Keratinocyte (primary cell): Measurements from ENCODE around the gene DOCK1.

Experiments
- EZH2 ChIP-seq: IDR thresholded peaks from one replicate; pipeline ENCODE4 v1.6.1; 2012; ENCODE audit warnings: inconsistent platforms, mild to moderate bottlenecking, low read length, moderate library complexity
- TF ChIP-seq, protein P1 (sequence below), 3 experiments: IDR thresholded peaks in 1 of 3; conservative IDR thresholded peaks in 1 of 3; optimal IDR thresholded peaks in 1 of 3; 2 replicates in 2 of 3; 3 replicates in 1 of 3; pipeline versions ENCODE3 to v1.5.1; 2011; ENCODE audit warnings: low read length in 3 of 3, mild to moderate bottlenecking in 3 of 3, moderate library complexity in 2 of 3, control low read depth in 1 of 3, inconsistent platforms in 1 of 3; ENCODE audit not compliant: insufficient read depth in 2 of 3; ENCODE audit errors: extremely low read depth in 1 of 3

- TF ChIP-seq, protein P1, sequence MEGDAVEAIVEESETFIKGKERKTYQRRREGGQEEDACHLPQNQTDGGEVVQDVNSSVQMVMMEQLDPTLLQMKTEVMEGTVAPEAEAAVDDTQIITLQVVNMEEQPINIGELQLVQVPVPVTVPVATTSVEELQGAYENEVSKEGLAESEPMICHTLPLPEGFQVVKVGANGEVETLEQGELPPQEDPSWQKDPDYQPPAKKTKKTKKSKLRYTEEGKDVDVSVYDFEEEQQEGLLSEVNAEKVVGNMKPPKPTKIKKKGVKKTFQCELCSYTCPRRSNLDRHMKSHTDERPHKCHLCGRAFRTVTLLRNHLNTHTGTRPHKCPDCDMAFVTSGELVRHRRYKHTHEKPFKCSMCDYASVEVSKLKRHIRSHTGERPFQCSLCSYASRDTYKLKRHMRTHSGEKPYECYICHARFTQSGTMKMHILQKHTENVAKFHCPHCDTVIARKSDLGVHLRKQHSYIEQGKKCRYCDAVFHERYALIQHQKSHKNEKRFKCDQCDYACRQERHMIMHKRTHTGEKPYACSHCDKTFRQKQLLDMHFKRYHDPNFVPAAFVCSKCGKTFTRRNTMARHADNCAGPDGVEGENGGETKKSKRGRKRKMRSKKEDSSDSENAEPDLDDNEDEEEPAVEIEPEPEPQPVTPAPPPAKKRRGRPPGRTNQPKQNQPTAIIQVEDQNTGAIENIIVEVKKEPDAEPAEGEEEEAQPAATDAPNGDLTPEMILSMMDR (optimal IDR thresholded peaks at IDR 0.05 in 1 of 3, IDR thresholded peaks at IDR 0.05 in 1 of 3, conservative IDR thresholded peaks at IDR 0.05 in 1 of 3; ENCODE audit: extremely low read depth in 1 of 3, insufficient read depth in 2 of 3, low read length in 3 of 3) = no peak
- no peak for TF ChIP-seq EZH2
Measured at GRCh38 chr10:126997801-126998590, 92.8 kb downstream of the DOCK1 start.
